ENCODE results near the gene CNP.

The CNP gene

GRCh38 chr17:41942626-41943373 lies 23.8 kb upstream of the CNP start:
- DNase-seq (ENCODE audit: low read depth) = no peak

DNA sequence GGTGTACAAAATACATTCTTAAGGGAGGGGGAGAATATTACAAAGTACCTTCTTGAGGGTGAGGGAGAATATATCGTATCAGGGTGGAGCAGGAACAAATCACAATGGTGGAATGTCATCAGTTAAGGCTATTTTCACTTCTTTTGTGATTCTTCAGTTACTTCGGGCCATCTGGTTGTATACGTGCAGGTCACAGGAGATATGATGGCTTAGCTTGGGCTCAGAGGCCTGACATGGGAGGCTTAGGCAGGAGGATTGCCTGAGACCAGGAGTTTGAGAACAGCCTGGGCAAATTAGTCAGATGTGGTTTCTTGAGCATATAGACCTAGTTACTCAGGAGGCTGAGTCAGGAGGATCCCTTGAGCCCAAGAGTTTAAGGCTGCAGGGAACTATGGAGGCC lies 23.1 kb upstream of the CNP start:
- DNase-seq (ENCODE audit: low read depth) = no peak

DNA sequence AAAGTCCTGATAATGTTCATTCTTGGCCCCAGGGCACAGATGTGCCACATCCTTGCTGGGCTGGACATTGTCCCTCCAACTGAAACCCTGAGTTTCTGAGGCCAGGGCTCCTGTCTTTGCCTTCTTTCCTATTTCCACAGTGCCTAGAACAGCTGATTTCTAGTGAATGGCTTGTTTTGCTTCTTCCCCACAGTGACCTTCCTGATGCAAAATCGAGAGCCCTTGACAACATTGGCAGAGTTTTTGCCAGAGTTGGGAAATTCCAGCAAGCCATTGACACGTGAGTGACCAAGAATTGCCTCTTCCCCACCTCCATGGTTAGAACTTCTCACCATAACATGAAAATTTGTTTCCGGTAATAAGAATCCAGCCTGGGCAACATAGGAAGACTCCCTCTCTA lies 21.7 kb upstream of the CNP start:
- no peak for DNase-seq (ENCODE audit: low read depth)

- no peak for DNase-seq (ENCODE audit: low read depth)
These were observed 17.7 kb upstream of the CNP start for GRCh38 chr17:41948762-41949460.

DNA sequence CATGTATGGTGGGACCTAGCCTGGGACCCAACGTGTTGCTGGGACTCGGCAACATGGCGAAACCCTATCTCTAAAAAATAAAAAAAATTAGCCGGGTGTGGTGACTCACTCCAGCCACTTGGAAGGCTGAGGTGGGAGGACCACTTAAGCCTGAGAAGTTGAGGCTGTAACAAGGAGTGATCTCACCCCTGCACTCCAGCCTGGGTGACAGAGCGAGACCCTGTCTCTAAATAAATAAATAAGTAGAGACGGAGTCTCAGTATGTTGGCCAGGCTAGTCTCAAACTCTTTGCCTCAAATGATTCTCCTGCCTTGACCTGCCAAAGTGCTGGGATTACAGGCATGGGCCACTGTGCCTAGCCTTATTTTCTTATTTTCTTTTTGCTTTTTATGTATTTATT lies 10.1 kb upstream of the CNP start:
- no peak for DNase-seq (ENCODE audit: low read depth)

GRCh38 chr17:41957031-41957868 lies 9.3 kb upstream of the CNP start:
- DNase-seq (ENCODE audit: low read depth) = no peak

DNA sequence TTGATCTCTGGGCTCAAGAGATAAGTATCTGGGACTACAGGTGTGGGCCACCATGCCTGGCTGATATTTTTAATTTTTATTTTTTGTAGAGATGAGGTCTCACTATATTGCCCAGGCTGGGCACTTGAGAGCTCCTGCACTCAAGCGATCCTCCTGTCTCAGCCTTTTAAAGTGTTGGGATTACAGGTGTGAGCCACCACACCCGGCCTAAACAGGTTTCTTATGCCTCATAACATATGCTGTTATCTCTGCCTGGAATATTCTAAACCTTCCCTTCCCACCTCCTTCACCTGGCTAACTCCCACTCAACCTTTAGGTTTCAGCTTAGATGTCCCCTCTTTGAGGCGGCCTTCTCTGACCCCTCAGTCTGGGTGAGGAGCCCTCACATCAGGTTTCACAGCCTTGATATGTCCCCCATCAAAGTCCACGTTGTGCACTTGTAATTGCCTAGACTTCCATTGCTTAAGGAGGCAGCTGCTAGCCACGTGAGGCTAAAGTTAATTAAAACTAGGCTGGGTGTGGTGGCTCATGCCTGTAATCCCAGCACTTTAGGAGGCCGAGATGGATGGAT lies 8.6 kb upstream of the CNP start:
- no peak for DNase-seq (ENCODE audit: low read depth)

- DNase-seq (ENCODE audit: low read depth) = no peak
These were observed 7.6 kb upstream of the CNP start for GRCh38 chr17:41959030-41959335.

GRCh38 chr17:41959336-41960095 lies 7.1 kb upstream of the CNP start:
- DNase-seq (ENCODE audit: low read depth) = no peak

DNA sequence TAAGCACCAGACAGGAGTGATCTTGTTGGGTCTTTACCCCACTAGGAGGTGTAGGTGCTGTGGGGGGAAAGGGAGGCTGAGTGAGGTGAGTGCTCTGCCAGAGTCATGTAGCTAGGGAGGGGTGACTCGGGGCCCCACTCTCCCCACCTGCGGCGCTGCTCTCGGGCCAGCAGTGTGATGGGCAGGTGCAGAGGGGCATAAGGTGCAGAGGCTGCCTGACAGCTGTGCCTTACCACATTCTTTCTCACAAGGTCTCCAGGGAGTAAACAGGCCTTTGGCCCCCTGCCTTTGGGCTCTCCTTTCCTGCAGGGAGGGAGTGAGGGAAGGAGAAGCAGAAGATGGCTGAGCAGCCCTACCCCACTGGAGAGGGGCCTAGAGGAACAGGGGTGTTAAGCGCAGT lies 4.5 kb upstream of the CNP start:
- DNase-seq (ENCODE audit: low read depth) = no peak

DNA sequence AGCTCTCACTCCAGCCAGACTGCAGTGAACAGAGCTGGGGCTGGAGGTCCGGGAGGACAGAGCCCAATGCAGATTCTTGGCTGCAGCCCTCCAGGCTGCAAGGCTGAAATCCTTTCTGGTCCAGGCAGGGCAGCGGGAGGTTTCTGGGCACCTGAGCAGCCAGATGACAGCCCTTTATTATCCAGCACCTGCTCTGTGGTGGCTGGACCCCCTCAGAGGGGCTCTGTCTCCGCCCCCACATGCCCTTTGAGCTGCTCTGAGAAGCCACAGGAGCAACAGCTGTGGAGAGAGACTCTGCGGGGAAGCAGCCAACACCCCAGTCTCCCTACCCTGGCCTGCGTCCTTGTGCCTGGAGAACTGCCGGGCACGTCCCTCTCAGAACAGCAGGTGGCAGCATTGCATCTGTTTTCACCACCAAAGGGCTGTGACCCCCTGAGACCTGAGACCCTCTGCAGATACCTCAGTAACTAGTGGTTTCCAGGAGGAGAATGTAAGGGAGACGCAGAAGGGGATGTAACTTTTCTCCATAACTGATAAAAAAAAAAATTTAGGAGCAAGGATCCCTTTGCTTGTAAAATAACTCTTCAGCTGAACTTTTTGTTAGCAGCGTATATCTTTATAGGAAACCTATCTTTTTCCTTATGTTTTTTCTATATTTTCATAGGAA lies 3.7 kb upstream of the CNP start:
- DNase-seq (ENCODE audit: low read depth) = peak; percentile 42

- DNase-seq (ENCODE audit: low read depth) = peak; percentile 24
These were observed 717 bp upstream of the CNP start for GRCh38 chr17:41965694-41966462.

DNA sequence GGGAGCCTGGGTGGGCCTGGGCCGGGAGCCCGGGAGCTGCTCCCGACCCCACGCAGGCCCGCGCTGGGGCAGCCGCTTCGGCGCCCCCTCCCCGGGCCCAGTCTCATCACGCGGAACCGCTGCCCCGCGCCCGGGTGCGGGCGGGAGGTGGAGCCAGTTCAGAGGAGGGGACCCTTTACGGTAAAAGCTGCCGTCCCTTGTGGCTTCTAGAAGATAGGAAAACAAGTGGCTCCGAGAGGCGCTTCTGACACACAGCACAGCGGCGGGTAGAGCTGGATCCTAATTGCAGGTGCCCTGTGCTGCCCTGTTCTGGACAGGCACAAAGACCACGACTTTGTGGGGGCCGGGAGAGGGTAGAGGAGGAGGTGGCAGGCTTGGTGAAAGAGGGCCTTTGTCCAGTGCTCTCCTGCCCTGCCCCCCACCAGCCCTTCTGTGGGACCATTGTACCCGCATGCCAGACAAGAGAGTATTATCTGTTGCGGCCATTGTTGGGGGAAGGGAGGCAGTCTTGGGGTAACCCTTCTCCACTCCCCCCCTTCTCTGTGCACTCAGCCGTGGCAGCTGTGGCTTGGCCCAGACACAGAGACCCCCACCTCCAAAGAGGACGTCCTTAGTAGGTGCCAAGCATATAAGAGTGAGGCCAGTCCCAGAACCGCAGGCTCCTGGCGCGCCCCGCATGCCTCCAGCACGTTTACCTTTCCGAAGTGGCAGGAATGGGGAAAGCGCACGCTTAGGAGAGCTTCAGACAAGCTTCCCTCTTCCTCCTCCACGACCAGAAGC lies 736 bp downstream of the CNP start:
- DNase-seq (ENCODE audit: low read depth) = no peak

DNA sequence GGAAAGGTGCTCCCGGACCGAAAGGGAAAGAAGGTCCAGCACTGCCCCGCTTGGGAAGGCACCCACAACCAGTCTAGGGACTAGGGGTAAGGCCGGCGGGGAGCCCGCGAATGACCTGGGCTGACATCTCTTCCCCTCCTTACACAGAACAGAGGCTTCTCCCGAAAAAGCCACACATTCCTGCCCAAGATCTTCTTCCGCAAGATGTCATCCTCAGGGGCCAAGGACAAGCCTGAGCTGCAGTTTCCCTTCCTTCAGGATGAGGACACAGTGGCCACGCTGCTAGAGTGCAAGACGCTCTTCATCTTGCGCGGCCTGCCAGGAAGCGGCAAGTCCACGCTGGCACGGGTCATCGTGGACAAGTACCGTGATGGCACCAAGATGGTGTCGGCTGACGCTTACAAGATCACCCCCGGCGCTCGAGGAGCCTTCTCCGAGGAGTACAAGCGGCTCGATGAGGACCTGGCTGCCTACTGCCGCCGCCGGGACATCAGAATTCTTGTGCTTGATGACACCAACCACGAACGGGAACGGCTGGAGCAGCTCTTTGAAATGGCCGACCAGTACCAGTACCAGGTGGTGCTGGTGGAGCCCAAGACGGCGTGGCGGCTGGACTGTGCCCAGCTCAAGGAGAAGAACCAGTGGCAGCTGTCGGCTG lies 1.5 kb downstream of the CNP start:
- no peak for DNase-seq (ENCODE audit: low read depth)

DNA sequence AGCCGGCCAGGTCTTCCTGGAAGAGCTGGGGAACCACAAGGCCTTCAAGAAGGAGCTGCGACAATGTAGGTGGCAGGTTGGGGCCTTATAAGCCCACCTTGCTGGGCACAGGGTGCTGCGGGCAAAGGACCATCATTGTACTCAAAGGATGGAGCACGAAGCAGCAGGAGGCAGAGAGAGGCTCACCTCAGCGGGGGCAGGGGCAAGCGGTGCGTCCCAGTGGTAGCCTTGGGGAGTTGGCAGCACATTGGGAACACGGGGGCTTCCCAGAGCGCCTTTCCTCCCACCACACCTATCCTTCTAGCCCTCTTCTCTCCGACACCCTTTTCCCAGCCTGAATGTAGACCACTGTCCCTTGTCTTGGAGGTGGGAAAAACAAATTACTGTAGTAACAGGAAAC lies 2.1 kb downstream of the CNP start:
- DNase-seq (ENCODE audit: low read depth) = no peak

DNA sequence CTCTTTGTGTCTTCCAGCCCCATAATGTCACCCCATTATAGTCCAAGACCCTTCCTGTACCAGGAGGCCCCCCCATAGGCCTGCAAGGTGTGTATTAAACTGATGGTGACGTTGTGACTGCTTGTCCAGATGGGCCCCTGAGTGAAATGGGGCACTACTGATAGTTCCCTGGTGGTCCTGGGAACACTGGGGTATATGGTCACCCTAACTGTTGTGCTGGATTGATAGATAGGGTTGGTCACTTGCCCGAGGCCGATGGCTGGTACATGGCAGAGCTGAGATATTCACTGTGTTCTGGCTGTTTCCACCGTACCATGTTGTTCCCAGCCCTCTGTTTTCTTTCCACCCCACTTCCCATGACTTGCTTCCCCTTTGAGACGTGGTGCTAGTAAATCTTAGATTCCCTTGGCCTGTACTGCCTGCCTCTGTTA lies 4.3 kb downstream of the CNP start:
- no peak for DNase-seq (ENCODE audit: low read depth)

DNA sequence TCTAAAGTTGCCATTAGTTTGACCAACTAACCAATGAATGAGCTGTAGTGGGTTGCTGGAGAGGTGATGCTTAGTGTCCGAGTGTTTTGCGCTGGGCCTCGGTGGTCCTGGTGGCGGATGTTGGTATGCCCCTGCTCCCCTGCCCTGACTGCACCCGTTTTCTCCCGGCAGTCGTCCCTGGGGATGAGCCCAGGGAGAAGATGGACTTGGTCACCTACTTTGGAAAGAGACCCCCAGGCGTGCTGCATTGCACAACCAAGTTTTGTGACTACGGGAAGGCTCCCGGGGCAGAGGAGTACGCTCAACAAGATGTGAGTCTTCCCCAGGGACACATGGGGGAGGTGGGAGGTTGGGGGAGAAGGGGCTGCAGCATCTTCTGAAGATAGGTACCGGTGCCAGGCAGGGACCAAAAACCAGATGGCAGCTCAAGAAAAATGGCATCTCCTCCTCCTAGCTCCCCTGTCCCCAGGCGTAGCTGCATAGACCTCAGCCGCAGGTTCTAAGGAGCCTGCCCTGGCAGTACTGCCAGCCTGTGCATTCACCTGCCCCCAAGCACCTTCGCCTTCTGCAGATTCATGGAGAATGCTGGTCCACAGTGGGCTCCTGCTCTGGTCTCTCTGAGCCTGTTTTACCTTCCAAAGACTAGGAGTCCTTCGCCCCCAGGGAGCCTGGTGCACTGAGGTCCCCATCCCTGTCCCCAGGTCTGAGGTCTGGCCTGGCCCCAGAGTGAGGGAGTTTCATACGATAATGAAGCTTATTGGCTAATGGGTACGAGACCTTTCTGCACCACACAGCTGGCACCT lies 5.3 kb downstream of the CNP start:
- DNase-seq (ENCODE audit: low read depth) = no peak

Data from stimulated activated CD8-positive, alpha-beta memory T cell treated with anti-CD3 and anti-CD28 coated beads, Interleukin-12 subunit alpha, Interleukin-12 subunit beta, amount 100 ng/mL, for 4 hours (primary cell).